ENCODE measurements around the gene BTBD9. TPM values are rescaled to one million over a fixed set of nuclear protein-coding genes. Genes with fewer than 3 reads are reported as not detected.

The BTBD9 gene
- total RNA-seq, 1 donor: 21.4 TPM

DNA sequence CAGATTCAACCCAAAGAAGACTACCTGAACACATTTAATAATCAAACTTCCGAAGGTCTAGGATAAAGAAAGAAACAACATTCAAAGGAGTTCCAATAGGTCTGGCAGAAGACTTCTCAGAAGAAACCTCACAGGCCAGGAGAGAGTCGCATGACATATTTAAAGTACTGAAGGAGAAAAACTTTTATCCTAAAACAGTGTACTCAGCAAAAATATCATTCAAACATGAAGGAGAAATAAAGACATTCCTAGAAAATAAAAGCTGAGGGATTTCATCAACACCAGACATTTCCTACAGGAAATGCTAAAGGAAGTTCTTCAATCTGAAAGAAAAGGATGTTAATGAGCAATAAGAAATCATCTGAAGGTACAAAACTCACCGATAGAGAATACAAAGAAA lies 108.6 kb downstream of the BTBD9 start:
- H3K4me3 ChIP-seq (ENCODE audit: low read depth, low read length): no peak overlapping the region
- DNase-seq (ENCODE audit: low read depth): no peak
- TF ChIP-seq, protein P1, sequence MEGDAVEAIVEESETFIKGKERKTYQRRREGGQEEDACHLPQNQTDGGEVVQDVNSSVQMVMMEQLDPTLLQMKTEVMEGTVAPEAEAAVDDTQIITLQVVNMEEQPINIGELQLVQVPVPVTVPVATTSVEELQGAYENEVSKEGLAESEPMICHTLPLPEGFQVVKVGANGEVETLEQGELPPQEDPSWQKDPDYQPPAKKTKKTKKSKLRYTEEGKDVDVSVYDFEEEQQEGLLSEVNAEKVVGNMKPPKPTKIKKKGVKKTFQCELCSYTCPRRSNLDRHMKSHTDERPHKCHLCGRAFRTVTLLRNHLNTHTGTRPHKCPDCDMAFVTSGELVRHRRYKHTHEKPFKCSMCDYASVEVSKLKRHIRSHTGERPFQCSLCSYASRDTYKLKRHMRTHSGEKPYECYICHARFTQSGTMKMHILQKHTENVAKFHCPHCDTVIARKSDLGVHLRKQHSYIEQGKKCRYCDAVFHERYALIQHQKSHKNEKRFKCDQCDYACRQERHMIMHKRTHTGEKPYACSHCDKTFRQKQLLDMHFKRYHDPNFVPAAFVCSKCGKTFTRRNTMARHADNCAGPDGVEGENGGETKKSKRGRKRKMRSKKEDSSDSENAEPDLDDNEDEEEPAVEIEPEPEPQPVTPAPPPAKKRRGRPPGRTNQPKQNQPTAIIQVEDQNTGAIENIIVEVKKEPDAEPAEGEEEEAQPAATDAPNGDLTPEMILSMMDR (IDR thresholded peaks at IDR 0.05; ENCODE audit: insufficient read depth, low read length): no peak

DNA sequence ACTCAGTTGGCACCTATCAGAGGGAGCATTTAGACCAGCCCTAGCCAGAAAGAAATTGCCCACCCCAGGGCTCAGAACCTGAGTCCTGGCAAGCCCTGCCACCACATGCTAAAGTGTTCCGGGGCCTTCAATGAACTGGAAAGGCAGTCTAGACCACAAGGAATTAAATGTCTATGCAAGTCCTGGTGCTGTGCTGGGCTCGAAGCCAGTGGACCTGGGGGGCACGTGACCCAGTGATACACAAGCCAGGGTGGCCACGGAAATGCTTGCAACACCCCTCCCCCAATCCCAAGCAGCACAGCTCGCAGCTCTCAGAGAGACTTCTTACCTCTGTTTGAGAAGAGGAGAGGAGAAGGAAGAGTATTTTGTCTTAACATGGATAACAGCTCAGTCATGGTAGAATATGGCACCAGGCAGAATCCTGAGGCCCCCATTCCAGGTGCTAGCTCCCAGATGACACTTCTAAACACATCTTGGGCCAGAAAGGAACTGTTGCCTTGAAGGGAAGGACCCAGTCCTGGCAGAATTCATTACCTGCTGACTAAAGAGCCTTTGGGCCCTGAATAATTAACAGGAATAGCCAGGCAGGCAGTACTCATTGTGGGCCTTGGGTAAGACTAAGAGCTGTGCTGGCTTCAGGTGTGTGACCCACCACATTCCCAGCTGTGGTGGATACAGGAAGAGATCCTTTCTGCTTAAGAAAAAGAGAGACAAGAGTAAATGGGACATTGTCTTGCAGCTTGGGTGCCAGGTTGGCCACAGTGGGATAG lies 111.3 kb downstream of the BTBD9 start:
- no peak for DNase-seq (ENCODE audit: low read depth)
- TF ChIP-seq, protein P1 (IDR thresholded peaks at IDR 0.05; ENCODE audit: insufficient read depth, low read length): no peak
- no peak overlapping the region for H3K4me3 ChIP-seq (ENCODE audit: low read depth, low read length)

DNA sequence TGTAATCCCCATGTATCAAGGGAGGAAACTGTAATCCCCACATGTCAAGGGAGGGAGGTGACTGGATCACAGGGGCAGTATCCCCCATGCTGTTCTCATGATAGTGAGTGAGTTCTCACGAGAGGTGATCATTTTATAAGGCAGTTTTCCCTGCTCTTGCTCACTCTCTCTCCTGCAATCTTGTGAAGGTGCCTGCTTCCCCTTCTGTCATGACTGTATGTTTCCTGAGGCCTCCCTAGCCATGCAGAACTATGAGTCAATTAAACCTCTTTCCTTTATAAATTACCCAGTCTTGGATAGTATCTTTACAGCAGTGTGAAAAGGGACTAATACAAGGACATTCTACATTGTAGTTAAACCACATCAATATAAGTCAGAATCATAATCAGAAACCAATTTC lies 112.4 kb downstream of the BTBD9 start:
- TF ChIP-seq, protein P1 (IDR thresholded peaks at IDR 0.05; ENCODE audit: insufficient read depth, low read length): no peak
- H3K4me3 ChIP-seq (ENCODE audit: low read depth, low read length): no peak overlapping the region
- no peak for DNase-seq (ENCODE audit: low read depth)

DNA sequence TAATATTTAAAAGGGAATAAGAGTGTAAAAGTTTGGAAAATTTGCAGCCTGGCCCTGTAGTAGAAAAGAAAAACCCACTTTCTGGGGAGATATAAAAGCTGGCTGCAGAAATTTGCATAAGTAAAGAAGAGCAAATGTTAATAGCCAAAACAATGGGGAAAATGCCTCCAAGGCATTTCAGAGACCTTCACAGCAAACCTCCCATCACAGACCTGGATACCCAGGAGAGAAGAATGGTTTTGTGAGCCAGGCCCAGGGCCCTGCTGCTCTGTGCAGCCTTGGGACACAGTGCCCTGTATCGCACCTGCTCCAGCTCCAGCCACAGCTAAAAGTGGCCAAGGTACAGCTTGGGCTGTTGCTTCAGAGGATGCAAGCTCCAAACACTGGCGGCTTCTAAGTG lies 113.8 kb downstream of the BTBD9 start:
- no peak overlapping the region for H3K4me3 ChIP-seq (ENCODE audit: low read depth, low read length)
- DNase-seq (ENCODE audit: low read depth): no peak
- TF ChIP-seq, protein P1 (IDR thresholded peaks at IDR 0.05; ENCODE audit: insufficient read depth, low read length): no peak

DNA sequence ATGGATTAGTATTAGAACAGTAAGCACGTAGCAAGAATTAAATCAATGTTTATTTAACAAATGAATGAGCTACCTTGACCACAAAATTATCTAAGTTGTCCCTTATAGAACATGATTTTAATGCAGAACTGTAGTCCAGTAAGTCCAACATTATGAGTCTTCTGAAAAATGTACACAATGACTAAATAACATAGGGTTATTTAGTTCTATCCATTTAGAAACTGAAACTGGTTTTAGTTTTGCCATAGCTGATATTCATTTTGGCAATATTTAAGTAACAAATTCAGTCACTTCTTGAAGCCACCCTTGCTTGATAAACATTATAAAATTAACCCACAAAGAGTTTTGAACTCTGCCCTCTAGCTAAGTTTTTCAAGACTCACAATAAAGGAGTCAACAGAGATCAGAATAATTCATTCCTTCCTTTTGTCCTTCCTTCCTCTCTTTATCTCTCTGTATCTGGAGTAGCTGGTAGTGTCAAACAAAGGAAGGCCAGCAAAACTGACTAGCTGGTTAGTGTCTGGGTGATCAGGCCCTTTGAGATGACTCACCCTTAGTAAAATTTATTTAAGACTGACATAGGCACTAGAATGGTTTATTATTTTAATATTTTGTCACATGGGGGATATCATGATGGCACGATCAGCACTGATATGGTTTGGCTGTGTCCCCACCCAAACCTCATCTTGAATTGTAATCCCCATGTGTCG lies 115.1 kb downstream of the BTBD9 start:
- peak; percentile 38 for DNase-seq (ENCODE audit: low read depth)
- TF ChIP-seq, protein P1 (IDR thresholded peaks at IDR 0.05; ENCODE audit: insufficient read depth, low read length): no peak
- H3K4me3 ChIP-seq (ENCODE audit: low read depth, low read length): no peak overlapping the region

DNA sequence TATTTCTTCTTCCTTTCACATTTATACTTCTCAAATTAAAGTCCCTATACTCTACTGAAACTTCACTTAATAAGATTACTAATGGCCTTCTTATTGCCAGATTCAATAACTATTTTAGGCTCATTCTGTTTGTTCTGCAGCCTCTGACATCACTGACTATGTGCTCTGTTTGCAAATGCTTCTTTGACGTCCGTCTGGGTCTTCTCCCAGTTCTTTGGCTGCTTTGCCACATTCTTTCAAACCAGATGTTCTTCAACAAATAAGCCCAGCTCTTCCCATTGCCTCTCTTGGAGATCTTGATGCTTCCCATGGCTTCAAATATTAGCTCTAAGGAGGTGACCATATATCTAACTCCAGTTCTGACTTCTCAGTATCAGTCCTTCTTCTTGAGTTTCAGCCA lies 117.4 kb downstream of the BTBD9 start:
- H3K4me3 ChIP-seq (ENCODE audit: low read depth, low read length): no peak overlapping the region
- peak; percentile 92 for DNase-seq (ENCODE audit: low read depth)
- TF ChIP-seq, protein P1 (IDR thresholded peaks at IDR 0.05; ENCODE audit: insufficient read depth, low read length): no peak
